Measurements from ENCODE around the gene HNRNPA2B1. TPM values are rescaled to one million over a fixed set of nuclear protein-coding genes. Genes with fewer than 3 reads are reported as not detected.
A peak's percentile ranks its signal among the peaks of the same experiment; 100 is the strongest.

The HNRNPA2B1 gene
- total RNA-seq, 1 experiment from 2014 or later: 1,137 TPM

DNA sequence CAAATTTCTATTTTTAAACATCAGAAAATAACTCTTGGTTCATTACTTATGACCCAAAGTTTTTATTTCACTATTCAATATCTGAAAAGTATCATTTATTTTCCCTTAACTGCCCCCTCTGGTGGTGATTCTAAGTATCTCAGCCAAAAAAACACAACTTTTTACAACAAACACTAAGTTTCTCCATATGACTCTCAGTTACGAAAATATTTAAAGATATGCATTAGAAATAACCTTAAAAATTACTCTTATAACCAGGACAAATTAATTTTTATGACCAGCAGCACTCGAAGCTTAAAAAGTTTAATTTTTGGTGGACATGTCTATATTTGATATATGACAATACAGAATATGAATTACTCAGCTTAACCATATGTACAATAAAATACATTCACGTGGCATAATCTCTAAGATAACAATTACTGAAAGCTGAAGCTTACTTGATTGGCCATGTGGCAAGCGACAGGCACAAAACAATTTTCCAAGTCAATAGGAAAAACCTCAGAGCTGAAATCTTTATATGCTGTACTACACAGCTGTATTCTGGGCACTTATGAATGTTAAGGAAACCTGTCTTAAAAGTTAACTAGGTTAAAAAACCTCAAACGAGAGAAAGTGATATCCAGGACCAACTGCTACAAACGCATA, 2.3 kb downstream of the HNRNPA2B1 start:
- H3K79me2 ChIP-seq (ENCODE audit: insufficient read depth, low read length): peaks cover 56% of the 10 kb centered on the region
- H3K4ac ChIP-seq (ENCODE audit: low read depth, low read length): no peak overlapping the region
- no peak for DNase-seq
- H3K56ac ChIP-seq (ENCODE audit: insufficient read length, low read depth, low read length): no peak overlapping the region
- peaks cover 9% of the 10 kb centered on the region for H3K27me3 Mint-ChIP-seq (ENCODE audit: low read depth)
- H3K79me1 ChIP-seq (ENCODE audit: insufficient read depth, low read depth, low read length, poor library complexity, severe bottlenecking): peaks cover 3% of the 10 kb centered on the region
- peak; percentile 85 for TF ChIP-seq CTCF (conservative IDR thresholded peaks at IDR 0.05)
- no peak overlapping the region for H4K8ac ChIP-seq (replicated peaks; ENCODE audit: insufficient read length, low read depth, low read length)
- peak overlapping the region; percentile 85 to 100 (median 100); a peak in 6 of 7 replicates for H3K27ac Mint-ChIP-seq
- peak overlapping the region; percentile 99 for H3K9ac ChIP-seq (ENCODE audit: extremely low read depth, insufficient read length, low read length)
- H2BK12ac ChIP-seq (ENCODE audit: insufficient read length, low read depth, low read length): no peak overlapping the region
- no peaks in the 10 kb centered on the region for H3K27me3 ChIP-seq (ENCODE audit: insufficient read depth, low read length)
- peaks cover 6% of the 10 kb centered on the region for H3K23me2 ChIP-seq (ENCODE audit: insufficient read length, low read depth, low read length, poor library complexity, severe bottlenecking)
- H2BK20ac ChIP-seq (ENCODE audit: low read depth, low read length, poor library complexity, severe bottlenecking): no peak overlapping the region
- no peak overlapping the region for H4K91ac ChIP-seq (ENCODE audit: insufficient read length, low read depth, low read length)
- peaks cover 23 to 40% of the 10 kb centered on the region in 2 experiments for H3K4me1 Mint-ChIP-seq
- no peak overlapping the region for H2AK5ac ChIP-seq (ENCODE audit: insufficient read length, low read length)
- H2BK5ac ChIP-seq (ENCODE audit: insufficient read length, low read length): no peak overlapping the region
- H3K9me3 Mint-ChIP-seq: peaks cover 17 to 21% of the 10 kb centered on the region in 2 experiments
- no peak overlapping the region for H3K14ac ChIP-seq (ENCODE audit: insufficient read depth, low read length)
- no CpG with 5 or more reads among the region's 6 CpGs for WGBS (ENCODE audit: extremely low coverage, insufficient read length, low lambda C conversion rate)
- H2BK120ac ChIP-seq (ENCODE audit: low read depth, low read length, poor library complexity, severe bottlenecking): no peak overlapping the region
- peak overlapping the region; percentile 100 for H3K4me3 Mint-ChIP-seq
- H3K9me3 ChIP-seq (ENCODE audit: control insufficient read depth, low read depth, low read length): no peaks in the 10 kb centered on the region
- no peak overlapping the region for H3K27ac ChIP-seq (ENCODE audit: insufficient read length, low read depth, low read length)
- peaks cover 74 to 80% (median 77%) of the 10 kb centered on the region in 3 experiments for H3K36me3 Mint-ChIP-seq (ENCODE audit: insufficient read depth in 1 of 3, low read depth in 3 of 3)
- no peaks in the 10 kb centered on the region for H4K20me1 ChIP-seq (ENCODE audit: control insufficient read depth, insufficient read depth, insufficient read length)
- H3K23ac ChIP-seq (ENCODE audit: insufficient read length, low read depth, low read length): no peak overlapping the region
- H2AFZ ChIP-seq (ENCODE audit: low read length): no peak overlapping the region
- peak overlapping the region; percentile 81 for H3K4me2 ChIP-seq (ENCODE audit: insufficient read depth, insufficient read length, low read length)
- peaks cover 2% of the 10 kb centered on the region for H3K4me1 ChIP-seq (ENCODE audit: insufficient read depth, low read length)
- no peak overlapping the region for H4K5ac ChIP-seq (ENCODE audit: insufficient read length, low read depth, low read length)
- H2BK15ac ChIP-seq (ENCODE audit: low read depth, low read length): no peak overlapping the region
- H3T11ph ChIP-seq (ENCODE audit: low read length): no peak overlapping the region
- H3K18ac ChIP-seq (ENCODE audit: insufficient read length, low read depth, low read length): no peak overlapping the region
